Measurements from ENCODE around the gene CABP7.

Gene CABP7

GRCh38 chr22:29780748-29781676, 61.2 kb downstream of the CABP7 start:
- DNase-seq = peak; percentile 89
